Osteoblast (primary cell): ENCODE results near the gene TAF3. TPM values are rescaled to one million over a fixed set of nuclear protein-coding genes. Genes with fewer than 3 reads are reported as not detected.
A peak's percentile ranks its signal among the peaks of the same experiment; 100 is the strongest.
"Not testable (repeated sequence)": the region's sequence is repeated elsewhere in the genome, so short reads cannot be mapped to it uniquely, and the experiment has no call there.

Experiments
- DNase-seq: peaks from one replicate; pipeline ENCODE4 v3.0.0; 2011; ENCODE audit warnings: low spot score, mixed read lengths; ENCODE audit not compliant: insufficient read length; ENCODE audit errors: missing footprints
- H2AFZ ChIP-seq: 2 replicates; pipeline ENCODE4 v1.6.0; 2011; ENCODE audit warnings: mild to moderate bottlenecking, low read length
- H3K27ac ChIP-seq: 2 replicates; pipeline ENCODE4 v1.5.1; 2011; ENCODE audit warnings: mild to moderate bottlenecking, low read depth, low read length, moderate library complexity
- H3K27me3 ChIP-seq: 2 replicates; pipeline ENCODE4 v1.6.0; 2012; ENCODE audit warnings: mild to moderate bottlenecking, control low read depth, inconsistent platforms, low read length, moderate library complexity; ENCODE audit not compliant: insufficient read depth
- H3K36me3 ChIP-seq: 2 replicates; pipeline ENCODE4 v1.5.1; 2011; ENCODE audit warnings: mild to moderate bottlenecking, low read length, control low read depth, moderate library complexity; ENCODE audit not compliant: insufficient read depth
- H3K4me1 ChIP-seq: 2 replicates; pipeline ENCODE4 v1.5.1; 2011; ENCODE audit warnings: mild to moderate bottlenecking, low read length, control low read depth, moderate library complexity; ENCODE audit not compliant: insufficient read depth
- H3K4me2 ChIP-seq: 2 replicates; pipeline ENCODE4 v1.6.0; 2011; ENCODE audit warnings: mild to moderate bottlenecking, low read length; ENCODE audit not compliant: insufficient read depth
- H3K4me3 ChIP-seq: fragments of 200-600 bp; sonication (generic); 3 replicates; pipeline ENCODE4 v1.5.1; 2012; ENCODE audit warnings: mild to moderate bottlenecking, low read length, inconsistent platforms; ENCODE audit not compliant: insufficient read depth
- H3K79me2 ChIP-seq: 2 replicates; pipeline ENCODE4 v1.6.0; 2012; ENCODE audit warnings: mild to moderate bottlenecking, low read length, control low read depth, inconsistent platforms; ENCODE audit not compliant: insufficient read depth
- H3K9me3 ChIP-seq: 2 replicates; pipeline ENCODE4 v1.5.1; 2011; ENCODE audit warnings: low read depth, low read length, control low read depth
- H4K20me1 ChIP-seq: 2 replicates; pipeline ENCODE4 v1.6.0; 2012; ENCODE audit warnings: mild to moderate bottlenecking, low read length, control low read depth; ENCODE audit not compliant: insufficient read depth
- CTCF ChIP-seq: IDR thresholded peaks from 2 replicates; pipeline ENCODE4 v1.5.1; 2011; ENCODE audit warnings: mild to moderate bottlenecking, low read depth, low read length, moderate library complexity; ENCODE audit errors: extremely low read depth
- total RNA-seq: library from RNA; depleted of rRNA; stranded (reverse); fragments of >200 nt; gene quantifications from 2 replicates; pipeline ENCODE4 v1.2.3, GENCODE V29; 2012

Gene TAF3
- total RNA-seq, 1 donor = 2.2 TPM

GRCh38 chr10:8023321-8023720, 205.0 kb downstream of the TAF3 start:
- no peak overlapping the region for H3K4me2 ChIP-seq
- no peaks in the 10 kb centered on the region for H4K20me1 ChIP-seq
- H3K9me3 ChIP-seq = no peaks in the 10 kb centered on the region
- H3K36me3 ChIP-seq = no peaks in the 10 kb centered on the region
- peaks cover 6% of the 10 kb centered on the region for H3K27me3 ChIP-seq
- H3K79me2 ChIP-seq = no peaks in the 10 kb centered on the region
- no peak overlapping the region for H3K4me3 ChIP-seq
- no peak overlapping the region for H3K27ac ChIP-seq
- no peak overlapping the region for H2AFZ ChIP-seq
- no peak for DNase-seq
- TF ChIP-seq CTCF = no peak
- no peaks in the 10 kb centered on the region for H3K4me1 ChIP-seq

GRCh38 chr10:8023851-8024250, 205.5 kb downstream of the TAF3 start:
- H3K79me2 ChIP-seq = no peaks in the 10 kb centered on the region
- H3K27ac ChIP-seq = no peak overlapping the region
- H2AFZ ChIP-seq = no peak overlapping the region
- H3K4me2 ChIP-seq = no peak overlapping the region
- no peaks in the 10 kb centered on the region for H3K9me3 ChIP-seq
- DNase-seq = no peak
- no peak for TF ChIP-seq CTCF
- peaks cover 6% of the 10 kb centered on the region for H3K27me3 ChIP-seq
- H4K20me1 ChIP-seq = no peaks in the 10 kb centered on the region
- H3K4me3 ChIP-seq = no peak overlapping the region
- H3K36me3 ChIP-seq = no peaks in the 10 kb centered on the region
- no peaks in the 10 kb centered on the region for H3K4me1 ChIP-seq

DNA sequence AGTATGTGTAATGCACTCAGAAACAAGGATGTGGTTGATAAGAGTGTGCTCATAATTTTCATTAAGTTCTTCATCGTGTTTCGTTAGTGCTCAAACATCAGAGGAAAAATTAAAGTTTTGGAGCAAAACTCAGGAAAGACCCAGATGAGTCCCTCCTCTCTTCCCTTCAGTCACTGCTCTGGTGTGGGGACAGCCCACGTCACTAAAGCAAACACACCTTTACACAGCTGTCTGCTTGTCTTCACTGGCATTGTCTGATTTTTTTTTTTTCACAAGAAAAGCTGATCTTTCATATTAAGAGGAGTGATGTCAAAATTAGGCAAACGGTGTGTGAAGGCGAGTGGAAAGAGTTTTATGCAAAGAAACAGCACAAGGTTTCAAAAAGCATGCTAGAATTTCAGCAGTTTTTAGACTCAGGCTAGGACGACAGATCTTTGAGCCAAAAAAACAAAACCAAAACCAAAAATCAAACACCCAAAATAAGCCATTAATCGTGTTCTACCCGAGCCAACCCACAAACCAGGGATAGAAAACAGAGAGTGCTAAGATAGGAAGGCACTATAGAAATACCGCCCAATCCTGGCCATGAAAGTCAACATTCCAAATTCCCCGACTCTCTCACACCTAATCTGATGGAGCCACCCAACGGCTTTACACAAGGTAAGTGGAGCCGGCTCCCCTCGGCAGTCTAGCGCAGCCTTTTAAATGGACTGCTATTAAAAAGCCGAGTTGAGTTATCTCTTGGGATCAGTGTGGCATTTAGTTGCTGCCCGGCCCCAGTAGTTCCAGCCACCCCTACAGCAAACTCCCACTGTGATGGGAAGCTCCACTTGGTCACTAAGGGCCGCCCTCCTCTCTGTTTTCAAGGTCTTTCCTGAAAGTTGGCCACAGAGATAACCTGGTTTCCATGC, 208.3 kb downstream of the TAF3 start:
- Histone ChIP-seq H3K27ac (no peak overlapping the region), H4K20me1 (no peaks in the 10 kb centered on the region), H2AFZ (peak overlapping the region; percentile 69), H3K4me3 (peak overlapping the region; percentile 66), H3K4me2 (peak overlapping the region; percentile 80), H3K36me3 (no peaks in the 10 kb centered on the region), H3K4me1 (no peaks in the 10 kb centered on the region), H3K79me2 (no peaks in the 10 kb centered on the region), H3K9me3 (no peaks in the 10 kb centered on the region), H3K27me3 (peaks cover 10% of the 10 kb centered on the region)
- TF ChIP-seq CTCF = no peak
- DNase-seq = no peak

DNA sequence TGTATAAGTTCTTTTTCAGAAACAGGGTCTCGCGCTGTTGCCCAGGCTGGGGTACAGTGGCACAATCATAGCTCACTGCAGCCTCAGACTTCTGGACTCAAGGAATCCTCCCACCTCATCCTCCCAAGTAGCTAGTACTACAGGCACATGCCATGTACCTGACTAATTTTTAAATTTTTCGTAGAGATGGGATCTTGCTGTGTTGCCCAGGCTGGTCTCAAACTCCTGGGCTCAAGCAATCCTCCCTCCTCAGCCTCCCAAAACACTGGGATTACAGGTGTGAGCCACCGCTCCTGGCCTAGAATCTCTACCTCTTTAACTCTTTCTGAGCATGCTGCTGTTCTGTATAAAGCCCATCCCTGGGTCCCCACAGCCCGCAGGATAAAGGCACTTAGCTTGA, 212.9 kb downstream of the TAF3 start:
- H3K9me3 ChIP-seq, H4K20me1 ChIP-seq, DNase-seq, H3K36me3 ChIP-seq, H3K4me2 ChIP-seq, H3K4me3 ChIP-seq, H3K4me1 ChIP-seq, H3K27ac ChIP-seq, H3K79me2 ChIP-seq, H2AFZ ChIP-seq: not testable (repeated sequence)
- peaks cover 53% of the 10 kb centered on the region for H3K27me3 ChIP-seq
